ENCODE data around the gene KASH5. TPM values are rescaled to one million over a fixed set of nuclear protein-coding genes. Genes with fewer than 3 reads are reported as not detected.

KASH5 gene
- total and polyA plus RNA-seq, 2 donors = not detected

DNA sequence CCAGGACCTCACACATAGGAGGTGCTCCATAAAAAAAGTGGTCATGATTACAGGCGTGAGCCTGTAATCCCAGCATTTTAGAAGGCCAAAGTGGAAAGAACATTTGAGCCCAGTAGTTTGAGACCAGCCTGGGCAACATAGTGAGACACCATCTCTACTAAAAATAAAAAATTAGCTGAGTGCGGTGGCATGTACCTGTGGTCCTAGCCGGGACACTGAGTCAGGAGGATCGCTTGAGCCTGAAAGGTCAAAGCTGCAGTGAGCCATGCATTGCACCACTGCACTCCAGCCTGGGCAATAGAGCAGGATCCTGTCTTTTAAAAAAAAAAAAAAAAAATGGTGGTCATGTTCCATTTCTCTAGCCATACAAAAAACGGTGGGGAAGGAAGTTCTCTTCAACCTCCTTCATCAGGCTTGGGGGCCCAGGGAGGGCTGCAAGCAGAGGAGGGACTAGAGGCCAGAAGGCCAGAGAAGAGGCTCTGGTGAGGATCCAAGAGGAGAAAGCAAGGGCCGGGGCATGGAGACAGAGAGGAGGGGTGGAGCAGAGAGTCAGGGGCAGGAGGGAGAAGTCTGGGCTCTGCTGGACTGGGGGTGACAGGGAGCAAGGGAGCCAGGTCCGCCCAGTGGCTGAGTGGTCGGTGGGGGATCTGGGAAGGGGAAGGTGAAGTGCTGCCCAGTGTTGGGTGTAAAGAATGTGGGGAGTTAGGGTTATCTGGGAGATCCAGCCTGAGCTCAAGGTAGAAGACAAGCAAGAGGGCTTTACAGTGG lies 8.9 kb downstream of the KASH5 start:
- no peak overlapping the region for H3K4me3 ChIP-seq (ENCODE audit: low read depth, low read length)
- no peak overlapping the region for H3K27ac ChIP-seq (ENCODE audit: low read depth)
- WGBS = 78% methylated on average over 8 of the region's 8 CpGs
- DNase-seq (ENCODE audit: extremely low spot score) = no peak
- H3K4me1 ChIP-seq (ENCODE audit: insufficient read depth) = no peaks in the 10 kb centered on the region
- H3K36me3 ChIP-seq (ENCODE audit: insufficient read depth) = no peaks in the 10 kb centered on the region

- Histone ChIP-seq H3K4me3 (ENCODE audit: low read depth, low read length) (no peak overlapping the region), H3K4me1 (ENCODE audit: insufficient read depth) (no peaks in the 10 kb centered on the region), H3K27ac (ENCODE audit: low read depth) (no peak overlapping the region), H3K36me3 (ENCODE audit: insufficient read depth) (no peaks in the 10 kb centered on the region)
- DNase-seq (ENCODE audit: extremely low spot score) = no peak
- WGBS = 57% methylated on average over 11 of the region's 11 CpGs
These were observed 10.1 kb downstream of the KASH5 start for GRCh38 chr19:49398001-49398615.

DNA sequence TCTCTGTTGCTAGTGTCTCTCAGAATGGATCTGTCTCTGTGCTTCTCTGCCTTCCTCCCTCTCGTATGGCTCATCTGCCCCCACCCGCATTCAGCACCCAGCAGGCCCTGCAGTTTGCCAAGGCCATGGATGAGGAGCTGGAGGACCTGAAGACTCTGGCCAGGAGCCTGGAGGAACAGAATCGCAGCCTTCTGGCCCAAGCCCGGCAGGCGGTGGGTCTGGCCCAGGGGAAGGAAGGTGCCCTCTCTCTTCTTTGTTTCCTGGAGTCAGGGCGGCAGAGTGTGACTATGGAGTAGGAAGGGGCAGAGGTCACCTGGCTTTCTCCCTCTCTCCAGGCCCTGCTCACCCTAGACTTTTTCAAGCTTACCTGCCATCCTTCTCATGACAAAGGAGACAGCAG lies 10.9 kb downstream of the KASH5 start:
- no peak for DNase-seq (ENCODE audit: extremely low spot score)
- Histone ChIP-seq H3K36me3 (ENCODE audit: insufficient read depth) (no peaks in the 10 kb centered on the region), H3K4me3 (ENCODE audit: low read depth, low read length) (no peak overlapping the region), H3K27ac (ENCODE audit: low read depth) (no peak overlapping the region), H3K4me1 (ENCODE audit: insufficient read depth) (no peaks in the 10 kb centered on the region)
- WGBS = 83% methylated on average over 6 of the region's 6 CpGs

DNA sequence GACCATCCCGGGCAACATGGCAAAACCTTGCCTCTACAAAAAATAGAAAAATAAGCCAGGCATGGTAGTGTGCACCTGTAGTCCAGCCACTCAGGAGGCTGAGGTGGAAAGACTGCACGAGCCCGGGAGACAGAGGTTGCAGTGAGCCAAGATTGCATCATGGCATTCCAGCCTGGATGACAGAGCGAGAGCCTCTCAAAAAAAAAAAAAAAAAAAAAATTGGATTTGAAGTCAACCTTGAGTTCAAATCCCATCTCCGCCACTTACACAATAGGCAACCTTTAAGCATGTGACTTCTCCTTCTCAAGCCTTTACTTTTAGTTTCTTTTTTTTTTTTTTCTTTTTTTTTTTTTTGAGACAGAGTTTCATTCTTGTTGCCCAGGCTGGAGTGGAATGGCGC lies 12.0 kb downstream of the KASH5 start:
- DNase-seq (ENCODE audit: extremely low spot score) = no peak
- no peaks in the 10 kb centered on the region for H3K36me3 ChIP-seq (ENCODE audit: insufficient read depth)
- 78% methylated on average over 6 of the region's 6 CpGs for WGBS

GRCh38 chr19:49403404-49404187 lies 15.5 kb downstream of the KASH5 start:
- H3K27ac ChIP-seq (ENCODE audit: low read depth) = no peak overlapping the region
- H3K36me3 ChIP-seq (ENCODE audit: insufficient read depth) = no peaks in the 10 kb centered on the region
- no peak overlapping the region for H3K4me3 ChIP-seq (ENCODE audit: low read depth, low read length)
- no peak for DNase-seq (ENCODE audit: extremely low spot score)
- no peaks in the 10 kb centered on the region for H3K4me1 ChIP-seq (ENCODE audit: insufficient read depth)
- 44% methylated on average over 7 of the region's 7 CpGs for WGBS

More for the DNA sequence above, 12.0 kb downstream of the KASH5 start:
- Histone ChIP-seq H3K4me3 (ENCODE audit: low read depth, low read length) (no peak overlapping the region), H3K27ac (ENCODE audit: low read depth) (no peak overlapping the region), H3K4me1 (ENCODE audit: insufficient read depth) (no peaks in the 10 kb centered on the region)

GRCh38 chr19:49407079-49407478 lies 19.0 kb downstream of the KASH5 start:
- no peak overlapping the region for H3K27ac ChIP-seq (ENCODE audit: low read depth)
- no peak overlapping the region for H3K4me3 ChIP-seq (ENCODE audit: low read depth, low read length)
- DNase-seq (ENCODE audit: extremely low spot score) = no peak
- 78% methylated on average over 7 of the region's 7 CpGs for WGBS
- H3K4me1 ChIP-seq (ENCODE audit: insufficient read depth) = no peaks in the 10 kb centered on the region
- H3K36me3 ChIP-seq (ENCODE audit: insufficient read depth) = no peaks in the 10 kb centered on the region

- no peak overlapping the region for H3K4me3 ChIP-seq (ENCODE audit: low read depth, low read length)
- no peak for DNase-seq (ENCODE audit: extremely low spot score)
- H3K36me3 ChIP-seq (ENCODE audit: insufficient read depth) = no peaks in the 10 kb centered on the region
- H3K4me1 ChIP-seq (ENCODE audit: insufficient read depth) = no peaks in the 10 kb centered on the region
- WGBS = 87% methylated on average over 16 of the region's 16 CpGs
- H3K27ac ChIP-seq (ENCODE audit: low read depth) = no peak overlapping the region
These were observed 19.5 kb downstream of the KASH5 start for GRCh38 chr19:49407482-49408015.

GRCh38 chr19:49408816-49409440 lies 20.9 kb downstream of the KASH5 start:
- 79% methylated on average over 8 of the region's 8 CpGs for WGBS
- Histone ChIP-seq H3K27ac (ENCODE audit: low read depth) (no peak overlapping the region), H3K4me1 (ENCODE audit: insufficient read depth) (no peaks in the 10 kb centered on the region), H3K4me3 (ENCODE audit: low read depth, low read length) (no peak overlapping the region), H3K36me3 (ENCODE audit: insufficient read depth) (no peaks in the 10 kb centered on the region)
- no peak for DNase-seq (ENCODE audit: extremely low spot score)

GRCh38 chr19:49409441-49410029 lies 21.5 kb downstream of the KASH5 start:
- DNase-seq (ENCODE audit: extremely low spot score) = no peak

GRCh38 chr19:49411681-49412326 lies 23.8 kb downstream of the KASH5 start:
- 56% methylated on average over 3 of the region's 3 CpGs for WGBS
- Histone ChIP-seq H3K36me3 (ENCODE audit: insufficient read depth) (no peaks in the 10 kb centered on the region), H3K4me3 (ENCODE audit: low read depth, low read length) (no peak overlapping the region), H3K4me1 (ENCODE audit: insufficient read depth) (no peaks in the 10 kb centered on the region), H3K27ac (ENCODE audit: low read depth) (no peak overlapping the region)
- no peak for DNase-seq (ENCODE audit: extremely low spot score)

More at GRCh38 chr19:49409441-49410029, 21.5 kb downstream of the KASH5 start:
- Histone ChIP-seq H3K27ac (ENCODE audit: low read depth) (no peak overlapping the region), H3K4me3 (ENCODE audit: low read depth, low read length) (no peak overlapping the region), H3K4me1 (ENCODE audit: insufficient read depth) (no peaks in the 10 kb centered on the region), H3K36me3 (ENCODE audit: insufficient read depth) (no peaks in the 10 kb centered on the region)
- WGBS = 72% methylated on average over 5 of the region's 5 CpGs

DNA sequence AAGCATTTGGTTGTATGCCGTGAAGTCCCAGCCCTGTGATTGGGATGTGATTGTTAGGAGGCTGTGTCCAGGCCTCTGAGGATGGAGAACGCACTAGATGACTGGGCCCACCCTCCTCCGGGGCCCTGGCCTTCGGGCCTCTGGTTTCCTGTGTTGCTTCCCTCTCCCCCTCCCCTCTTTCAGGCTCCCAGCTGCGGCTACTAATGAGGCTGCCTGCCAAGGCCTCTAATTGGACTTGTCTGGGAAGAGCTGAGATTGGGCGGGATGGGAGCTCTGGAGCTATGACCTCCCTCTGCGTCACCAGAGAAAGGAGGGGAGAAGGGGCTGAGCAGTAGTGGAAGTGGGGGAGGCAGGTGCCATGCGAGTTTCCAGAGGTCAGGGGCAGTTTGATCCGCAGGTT lies 25.3 kb downstream of the KASH5 start:
- 59% methylated on average over 9 of the region's 9 CpGs for WGBS
- no peaks in the 10 kb centered on the region for H3K4me1 ChIP-seq (ENCODE audit: insufficient read depth)
- no peak overlapping the region for H3K4me3 ChIP-seq (ENCODE audit: low read depth, low read length)
- H3K36me3 ChIP-seq (ENCODE audit: insufficient read depth) = no peaks in the 10 kb centered on the region
- DNase-seq (ENCODE audit: extremely low spot score) = peak; percentile 20
- no peak overlapping the region for H3K27ac ChIP-seq (ENCODE audit: low read depth)

DNA sequence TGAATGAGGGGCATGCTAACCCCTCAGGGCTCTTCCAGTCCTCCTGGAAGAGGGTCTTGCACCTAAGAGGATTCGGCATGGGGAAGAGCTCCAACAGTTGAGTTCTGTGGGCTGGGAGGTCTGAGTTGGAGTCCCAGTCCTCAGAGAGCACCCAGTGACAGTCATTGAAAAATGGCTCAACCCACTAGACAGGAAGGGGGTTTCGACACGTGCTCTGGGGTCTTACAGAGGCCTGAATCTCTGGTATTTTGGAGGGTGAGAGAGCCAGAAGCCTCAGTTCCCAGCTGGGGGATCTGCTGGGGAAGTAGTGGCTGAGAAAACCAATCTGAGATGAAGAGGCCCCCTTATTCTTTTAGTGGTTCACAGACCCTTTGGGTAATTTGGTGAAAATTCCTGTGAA lies 26.2 kb downstream of the KASH5 start:
- no peak for DNase-seq (ENCODE audit: extremely low spot score)
- H3K4me1 ChIP-seq (ENCODE audit: insufficient read depth) = no peaks in the 10 kb centered on the region
- WGBS = 84% methylated on average over 3 of the region's 3 CpGs
- no peak overlapping the region for H3K4me3 ChIP-seq (ENCODE audit: low read depth, low read length)
- H3K27ac ChIP-seq (ENCODE audit: low read depth) = no peak overlapping the region
- H3K36me3 ChIP-seq (ENCODE audit: insufficient read depth) = no peaks in the 10 kb centered on the region

All from urinary bladder (tissue), 4 donors.